Fibroblast of the aortic adventitia (primary cell): Measurements from ENCODE around the gene UGGT2. TPM values are rescaled to one million over a fixed set of nuclear protein-coding genes. Genes with fewer than 3 reads are reported as not detected.

Experiments
- DNase-seq: peaks from one replicate; pipeline ENCODE4 v3.0.0-alpha.2; 2010; ENCODE audit warnings: low read depth
- H3K4me3 ChIP-seq: 2 replicates; pipeline ENCODE4 v1.5.1; 2011; ENCODE audit warnings: low read depth, mild to moderate bottlenecking, control low read depth, low read length, moderate library complexity
- total RNA-seq: library from RNA; depleted of rRNA; stranded (reverse); fragments of >200 nt; gene quantifications from 2 replicates; pipeline ENCODE4 v1.2.3, GENCODE V29; 2012; ENCODE audit warnings: low replicate concordance
- TF ChIP-seq, protein P1 (sequence below): IDR thresholded peaks from 2 replicates; pipeline ENCODE4 v1.5.1; 2011; ENCODE audit warnings: mild to moderate bottlenecking, low read length, control low read depth, inconsistent platforms; ENCODE audit not compliant: insufficient read depth

The UGGT2 gene
- total RNA-seq, 1 donor: 67.3 TPM

DNA sequence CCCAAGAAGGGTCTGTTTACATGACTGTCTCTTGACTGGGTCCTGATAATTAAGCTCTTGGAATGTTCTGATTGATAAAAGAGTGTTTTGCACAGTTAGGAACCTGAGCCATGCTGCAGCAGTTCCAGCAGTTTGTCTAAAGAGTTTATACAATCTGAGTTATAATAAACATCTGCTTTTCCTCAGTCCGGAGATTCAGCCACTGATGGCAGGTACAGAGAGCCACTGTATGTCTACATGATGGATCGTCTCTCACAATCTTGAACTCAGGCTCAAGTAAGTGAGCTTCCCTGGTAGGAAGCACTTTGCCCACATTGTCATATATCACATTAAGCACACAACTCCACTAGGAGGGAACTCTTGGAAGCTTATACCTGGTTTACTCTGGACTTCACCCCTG lies 84.3 kb downstream of the UGGT2 start:
- TF ChIP-seq, protein P1, sequence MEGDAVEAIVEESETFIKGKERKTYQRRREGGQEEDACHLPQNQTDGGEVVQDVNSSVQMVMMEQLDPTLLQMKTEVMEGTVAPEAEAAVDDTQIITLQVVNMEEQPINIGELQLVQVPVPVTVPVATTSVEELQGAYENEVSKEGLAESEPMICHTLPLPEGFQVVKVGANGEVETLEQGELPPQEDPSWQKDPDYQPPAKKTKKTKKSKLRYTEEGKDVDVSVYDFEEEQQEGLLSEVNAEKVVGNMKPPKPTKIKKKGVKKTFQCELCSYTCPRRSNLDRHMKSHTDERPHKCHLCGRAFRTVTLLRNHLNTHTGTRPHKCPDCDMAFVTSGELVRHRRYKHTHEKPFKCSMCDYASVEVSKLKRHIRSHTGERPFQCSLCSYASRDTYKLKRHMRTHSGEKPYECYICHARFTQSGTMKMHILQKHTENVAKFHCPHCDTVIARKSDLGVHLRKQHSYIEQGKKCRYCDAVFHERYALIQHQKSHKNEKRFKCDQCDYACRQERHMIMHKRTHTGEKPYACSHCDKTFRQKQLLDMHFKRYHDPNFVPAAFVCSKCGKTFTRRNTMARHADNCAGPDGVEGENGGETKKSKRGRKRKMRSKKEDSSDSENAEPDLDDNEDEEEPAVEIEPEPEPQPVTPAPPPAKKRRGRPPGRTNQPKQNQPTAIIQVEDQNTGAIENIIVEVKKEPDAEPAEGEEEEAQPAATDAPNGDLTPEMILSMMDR: no peak
- H3K4me3 ChIP-seq: no peak overlapping the region
- DNase-seq: no peak

DNA sequence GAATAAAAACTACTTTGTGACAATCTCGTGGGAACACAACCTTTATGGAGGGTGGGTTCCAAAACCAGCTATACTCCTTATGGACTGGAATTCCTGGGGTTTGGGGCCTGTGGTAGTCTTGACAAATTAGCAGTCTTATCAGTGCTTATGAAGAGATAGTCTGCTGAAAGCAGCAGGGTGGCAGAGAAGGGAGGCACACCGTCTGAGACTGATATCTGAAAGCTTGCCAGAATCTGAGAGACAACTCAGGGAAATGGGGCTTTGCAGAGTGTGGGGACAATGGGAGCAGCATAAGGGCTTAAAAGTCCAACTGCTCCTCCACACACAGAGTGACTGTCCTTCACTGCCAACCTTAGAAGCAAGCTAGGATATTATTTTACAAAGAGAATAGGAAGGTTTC lies 95.9 kb downstream of the UGGT2 start:
- TF ChIP-seq, protein P1: no peak
- H3K4me3 ChIP-seq: no peak overlapping the region
- DNase-seq: no peak

DNA sequence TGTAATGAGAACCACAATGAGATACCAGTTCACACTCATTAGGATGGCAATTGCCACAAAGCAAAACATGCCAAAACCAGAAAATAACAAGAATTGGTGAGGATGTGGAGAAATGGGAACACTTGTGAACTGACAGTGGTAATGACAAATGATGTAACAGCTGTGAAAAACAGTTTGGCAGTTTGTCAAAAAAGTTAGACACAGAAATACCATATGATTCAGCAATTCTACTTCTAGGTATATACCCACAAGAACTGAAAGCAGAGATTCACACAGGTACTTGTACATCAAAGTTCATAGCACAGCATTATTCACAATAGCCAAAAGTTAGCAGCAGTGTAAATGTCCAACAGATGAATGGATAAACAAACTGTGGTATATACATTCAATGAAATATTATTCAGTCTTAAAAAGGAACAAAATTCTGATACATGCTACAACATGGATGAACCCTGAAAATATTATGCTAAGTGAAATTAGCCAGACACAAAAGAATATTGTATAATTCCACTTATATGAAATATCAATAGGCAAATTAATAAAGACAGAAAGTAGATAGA lies 96.5 kb downstream of the UGGT2 start:
- no peak overlapping the region for H3K4me3 ChIP-seq
- TF ChIP-seq, protein P1: no peak
- DNase-seq: peak; percentile 21

GRCh38 chr13:95955719-95956118 lies 97.5 kb downstream of the UGGT2 start:
- no peak overlapping the region for H3K4me3 ChIP-seq
- TF ChIP-seq, protein P1: no peak
- no peak for DNase-seq

DNA sequence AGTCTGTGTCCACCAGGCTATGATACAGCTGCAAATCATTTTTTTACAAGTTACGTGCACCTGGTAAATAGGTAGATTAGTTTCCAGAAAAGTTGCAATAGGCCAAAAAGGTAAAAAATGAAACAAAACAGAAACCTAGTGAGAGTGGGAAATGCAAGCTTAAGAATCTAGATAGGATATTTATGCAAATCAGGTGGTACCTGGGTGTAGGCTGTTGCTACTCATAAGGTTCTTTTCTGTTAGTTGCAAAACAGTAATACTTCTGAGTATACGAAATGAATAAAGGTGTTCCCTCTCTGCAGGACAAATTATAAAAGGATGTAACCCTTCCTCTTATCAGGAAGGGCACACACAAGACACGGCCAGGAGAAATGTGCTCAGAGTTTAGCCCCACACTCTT lies 97.9 kb downstream of the UGGT2 start:
- DNase-seq: no peak
- H3K4me3 ChIP-seq: no peak overlapping the region
- TF ChIP-seq, protein P1: no peak

DNA sequence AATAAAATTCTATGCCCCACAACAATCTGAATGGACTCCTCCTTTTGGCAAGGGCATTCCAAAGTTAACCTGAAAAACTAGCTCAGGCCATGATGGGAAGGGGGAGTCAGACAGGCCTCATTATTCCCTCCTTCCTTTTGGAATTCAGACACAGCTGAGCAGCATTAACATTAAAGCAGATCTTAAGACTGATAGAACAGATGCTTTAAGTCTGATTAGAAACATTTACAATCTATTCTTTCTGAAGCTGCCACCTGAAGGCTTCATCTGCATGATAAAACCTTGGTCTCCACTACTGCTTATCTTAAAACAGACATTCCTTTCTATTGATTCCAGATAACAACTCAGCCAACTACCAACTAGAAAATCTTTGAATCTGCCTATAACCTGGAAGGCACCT lies 98.9 kb downstream of the UGGT2 start:
- TF ChIP-seq, protein P1: no peak
- DNase-seq: no peak
- no peak overlapping the region for H3K4me3 ChIP-seq

DNA sequence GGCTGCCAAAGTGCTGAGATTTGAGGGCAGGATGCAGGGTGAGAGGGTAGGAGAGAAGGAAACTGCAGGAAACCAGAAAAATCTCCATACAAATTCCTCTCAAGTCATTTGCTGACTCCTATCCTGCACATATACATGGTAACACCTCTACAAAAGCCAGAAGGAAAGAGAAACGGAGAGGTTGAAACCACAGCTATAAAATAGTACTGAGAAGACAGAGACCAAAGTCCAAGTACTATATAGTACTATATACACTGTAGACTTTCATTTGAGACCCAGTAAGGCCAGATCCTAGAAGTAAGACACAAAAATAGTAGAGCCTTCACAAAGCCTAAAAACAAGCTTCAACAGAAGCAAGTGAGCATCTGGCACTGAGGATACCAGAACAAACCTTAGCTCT lies 103.1 kb downstream of the UGGT2 start:
- TF ChIP-seq, protein P1: no peak
- no peak for DNase-seq
- no peak overlapping the region for H3K4me3 ChIP-seq
